ENCODE results near the gene C1QA.

The C1QA gene

DNA sequence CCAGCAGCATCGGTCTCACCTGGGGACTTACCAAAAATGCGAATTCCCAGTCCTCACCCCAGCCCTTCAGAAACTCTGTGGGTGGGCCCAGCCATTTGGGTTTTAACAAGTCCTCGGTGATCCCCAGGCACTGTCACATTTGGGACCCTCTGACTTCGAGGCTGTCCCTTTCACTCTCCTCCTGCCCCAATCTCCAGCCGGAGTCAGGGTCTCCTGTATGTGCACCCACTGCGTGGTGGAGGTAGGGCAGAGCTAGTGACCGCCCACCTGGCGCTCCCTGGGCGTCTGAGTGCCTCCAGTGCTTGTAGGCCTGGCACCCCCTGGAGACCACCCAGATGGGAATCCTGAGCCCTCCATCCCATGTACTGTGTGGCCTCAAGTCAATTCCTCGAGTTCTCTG, 42.0 kb upstream of the C1QA start:
- H3K4me3 ChIP-seq (ENCODE audit: low read depth, low read length): no peak overlapping the region
- TF ChIP-seq, protein P1, sequence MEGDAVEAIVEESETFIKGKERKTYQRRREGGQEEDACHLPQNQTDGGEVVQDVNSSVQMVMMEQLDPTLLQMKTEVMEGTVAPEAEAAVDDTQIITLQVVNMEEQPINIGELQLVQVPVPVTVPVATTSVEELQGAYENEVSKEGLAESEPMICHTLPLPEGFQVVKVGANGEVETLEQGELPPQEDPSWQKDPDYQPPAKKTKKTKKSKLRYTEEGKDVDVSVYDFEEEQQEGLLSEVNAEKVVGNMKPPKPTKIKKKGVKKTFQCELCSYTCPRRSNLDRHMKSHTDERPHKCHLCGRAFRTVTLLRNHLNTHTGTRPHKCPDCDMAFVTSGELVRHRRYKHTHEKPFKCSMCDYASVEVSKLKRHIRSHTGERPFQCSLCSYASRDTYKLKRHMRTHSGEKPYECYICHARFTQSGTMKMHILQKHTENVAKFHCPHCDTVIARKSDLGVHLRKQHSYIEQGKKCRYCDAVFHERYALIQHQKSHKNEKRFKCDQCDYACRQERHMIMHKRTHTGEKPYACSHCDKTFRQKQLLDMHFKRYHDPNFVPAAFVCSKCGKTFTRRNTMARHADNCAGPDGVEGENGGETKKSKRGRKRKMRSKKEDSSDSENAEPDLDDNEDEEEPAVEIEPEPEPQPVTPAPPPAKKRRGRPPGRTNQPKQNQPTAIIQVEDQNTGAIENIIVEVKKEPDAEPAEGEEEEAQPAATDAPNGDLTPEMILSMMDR (IDR thresholded peaks at IDR 0.05; ENCODE audit: control insufficient read depth, extremely low read depth, insufficient read depth): no peak
- no peak for DNase-seq (ENCODE audit: low read depth)

GRCh38 chr1:22595108-22595507, 41.3 kb upstream of the C1QA start:
- TF ChIP-seq, protein P1 (IDR thresholded peaks at IDR 0.05; ENCODE audit: control insufficient read depth, extremely low read depth, insufficient read depth): no peak
- DNase-seq (ENCODE audit: low read depth): no peak
- H3K4me3 ChIP-seq (ENCODE audit: low read depth, low read length): no peak overlapping the region

GRCh38 chr1:22597301-22597965, 39.0 kb upstream of the C1QA start:
- DNase-seq (ENCODE audit: low read depth): no peak
- TF ChIP-seq, protein P1 (IDR thresholded peaks at IDR 0.05; ENCODE audit: control insufficient read depth, extremely low read depth, insufficient read depth): no peak
- H3K4me3 ChIP-seq (ENCODE audit: low read depth, low read length): no peak overlapping the region

GRCh38 chr1:22597996-22598395, 38.4 kb upstream of the C1QA start:
- no peak overlapping the region for H3K4me3 ChIP-seq (ENCODE audit: low read depth, low read length)
- TF ChIP-seq, protein P1 (IDR thresholded peaks at IDR 0.05; ENCODE audit: control insufficient read depth, extremely low read depth, insufficient read depth): no peak
- no peak for DNase-seq (ENCODE audit: low read depth)

GRCh38 chr1:22598736-22599135, 37.7 kb upstream of the C1QA start:
- TF ChIP-seq, protein P1 (IDR thresholded peaks at IDR 0.05; ENCODE audit: control insufficient read depth, extremely low read depth, insufficient read depth): no peak
- H3K4me3 ChIP-seq (ENCODE audit: low read depth, low read length): no peak overlapping the region
- no peak for DNase-seq (ENCODE audit: low read depth)

DNA sequence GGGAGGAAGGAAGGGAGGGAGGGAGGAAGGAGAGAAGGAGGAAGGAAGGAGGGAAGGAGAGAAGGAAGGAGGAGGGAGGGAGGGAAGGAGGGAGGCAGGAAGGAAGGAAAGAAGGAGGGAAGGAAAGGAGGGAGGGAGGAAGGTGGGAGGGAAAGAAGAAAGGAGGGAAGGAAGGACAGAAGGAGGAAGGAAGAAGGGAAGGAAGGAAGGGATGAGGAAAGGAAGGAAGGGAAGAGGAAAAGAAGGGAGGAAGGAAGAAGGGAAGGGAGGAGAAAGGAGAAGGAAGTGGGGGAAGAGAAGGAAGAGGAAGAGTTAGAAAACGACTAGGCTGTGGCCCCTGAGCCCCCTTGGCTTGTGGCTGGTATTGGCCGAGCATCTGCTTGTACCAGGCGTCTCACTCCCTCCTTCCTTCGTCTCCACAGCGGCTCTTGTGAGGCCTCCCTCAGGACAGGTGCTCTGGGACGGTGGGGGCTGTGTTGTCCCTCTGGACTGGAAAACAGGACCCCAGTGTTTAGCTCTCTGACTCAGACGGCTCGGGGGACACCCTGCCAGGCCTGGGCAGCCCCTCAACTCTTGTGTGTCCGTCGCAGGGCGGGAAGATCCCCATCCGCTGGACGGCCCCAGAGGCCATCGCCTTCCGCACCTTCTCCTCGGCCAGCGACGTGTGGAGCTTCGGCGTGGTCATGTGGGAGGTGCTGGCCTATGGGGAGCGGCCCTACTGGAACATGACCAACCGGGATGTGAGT, 36.2 kb upstream of the C1QA start:
- no peak for DNase-seq (ENCODE audit: low read depth)

More for the DNA sequence above, 36.2 kb upstream of the C1QA start:
- no peak overlapping the region for H3K4me3 ChIP-seq (ENCODE audit: low read depth, low read length)
- TF ChIP-seq, protein P1 (IDR thresholded peaks at IDR 0.05; ENCODE audit: control insufficient read depth, extremely low read depth, insufficient read depth): no peak

All from LNCaP clone FGC (cell line).